Measurements from ENCODE around the gene MITF. TPM values are rescaled to one million over a fixed set of nuclear protein-coding genes. Genes with fewer than 3 reads are reported as not detected.

MITF gene
- total and polyA plus RNA-seq, 4 donors, result 0.91 to 2.9 (median 2.3) TPM

DNA sequence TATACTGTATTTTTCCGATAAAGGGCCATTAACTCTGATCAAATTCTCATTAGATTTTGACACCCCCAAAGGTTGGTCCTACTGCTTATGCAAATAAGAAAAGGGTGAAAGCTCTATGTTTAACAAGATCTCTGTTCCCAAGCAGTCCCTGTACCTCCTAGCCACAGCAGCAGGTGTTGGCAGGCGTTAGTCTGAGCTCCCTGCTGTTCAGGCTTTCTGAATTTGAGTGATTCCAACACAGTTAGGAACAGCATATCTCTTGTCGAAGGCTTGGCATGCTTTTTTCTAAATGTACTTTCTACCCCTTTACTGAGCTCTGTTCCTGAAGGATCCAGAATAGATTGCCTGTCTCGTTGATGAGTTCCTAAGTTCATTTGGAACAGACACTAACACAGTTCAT, 42.3 kb downstream of the MITF start:
- Histone ChIP-seq H3K9me3 (ENCODE audit: control insufficient read depth in 4 of 4, low read length in 3 of 4) (no peaks in the 10 kb centered on the region), H3K36me3 (ENCODE audit: control insufficient read depth in 4 of 4, insufficient read depth in 3 of 4, low read depth in 1 of 4, low read length in 3 of 4) (no peaks in the 10 kb centered on the region), H3K27me3 (ENCODE audit: control insufficient read depth in 4 of 4, insufficient read depth in 4 of 4, low read length in 3 of 4) (no peaks in the 10 kb centered on the region), H3K27ac (ENCODE audit: low read depth in 1 of 2, low read length in 2 of 2) (no peak overlapping the region), H3K9ac (ENCODE audit: low read depth in 1 of 2, low read length in 2 of 2) (no peak overlapping the region), H3K4me1 (ENCODE audit: control insufficient read depth in 4 of 4, insufficient read depth in 4 of 4, low read length in 3 of 4) (no peaks in the 10 kb centered on the region), H3K4me3 (ENCODE audit: low read depth in 1 of 3, low read length in 3 of 3) (no peak overlapping the region)
- no peak for DNase-seq (ENCODE audit: low spot score)
- WGBS, result 75% methylated on average over 4 of the region's 4 CpGs
- TF ChIP-seq GABPA (IDR thresholded peaks at IDR 0.05 in 1 of 2, conservative IDR thresholded peaks at IDR 0.05 in 1 of 2) (no peak), RXRA (IDR thresholded peaks at IDR 0.05) (no peak), FOXA2 (IDR thresholded peaks at IDR 0.05) (no peak), NR2F2 (IDR thresholded peaks at IDR 0.05) (no peak), EGR1 (IDR thresholded peaks at IDR 0.05; ENCODE audit: low read depth in 2 of 2) (no peak), YY1 (IDR thresholded peaks at IDR 0.05) (no peak), HNF4G (IDR thresholded peaks at IDR 0.05) (no peak)
- TF ChIP-seq, protein P1, sequence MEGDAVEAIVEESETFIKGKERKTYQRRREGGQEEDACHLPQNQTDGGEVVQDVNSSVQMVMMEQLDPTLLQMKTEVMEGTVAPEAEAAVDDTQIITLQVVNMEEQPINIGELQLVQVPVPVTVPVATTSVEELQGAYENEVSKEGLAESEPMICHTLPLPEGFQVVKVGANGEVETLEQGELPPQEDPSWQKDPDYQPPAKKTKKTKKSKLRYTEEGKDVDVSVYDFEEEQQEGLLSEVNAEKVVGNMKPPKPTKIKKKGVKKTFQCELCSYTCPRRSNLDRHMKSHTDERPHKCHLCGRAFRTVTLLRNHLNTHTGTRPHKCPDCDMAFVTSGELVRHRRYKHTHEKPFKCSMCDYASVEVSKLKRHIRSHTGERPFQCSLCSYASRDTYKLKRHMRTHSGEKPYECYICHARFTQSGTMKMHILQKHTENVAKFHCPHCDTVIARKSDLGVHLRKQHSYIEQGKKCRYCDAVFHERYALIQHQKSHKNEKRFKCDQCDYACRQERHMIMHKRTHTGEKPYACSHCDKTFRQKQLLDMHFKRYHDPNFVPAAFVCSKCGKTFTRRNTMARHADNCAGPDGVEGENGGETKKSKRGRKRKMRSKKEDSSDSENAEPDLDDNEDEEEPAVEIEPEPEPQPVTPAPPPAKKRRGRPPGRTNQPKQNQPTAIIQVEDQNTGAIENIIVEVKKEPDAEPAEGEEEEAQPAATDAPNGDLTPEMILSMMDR (IDR thresholded peaks at IDR 0.05; ENCODE audit: low read depth, low read length, missing input control), result no peak
- TF ChIP-seq, protein P2, sequence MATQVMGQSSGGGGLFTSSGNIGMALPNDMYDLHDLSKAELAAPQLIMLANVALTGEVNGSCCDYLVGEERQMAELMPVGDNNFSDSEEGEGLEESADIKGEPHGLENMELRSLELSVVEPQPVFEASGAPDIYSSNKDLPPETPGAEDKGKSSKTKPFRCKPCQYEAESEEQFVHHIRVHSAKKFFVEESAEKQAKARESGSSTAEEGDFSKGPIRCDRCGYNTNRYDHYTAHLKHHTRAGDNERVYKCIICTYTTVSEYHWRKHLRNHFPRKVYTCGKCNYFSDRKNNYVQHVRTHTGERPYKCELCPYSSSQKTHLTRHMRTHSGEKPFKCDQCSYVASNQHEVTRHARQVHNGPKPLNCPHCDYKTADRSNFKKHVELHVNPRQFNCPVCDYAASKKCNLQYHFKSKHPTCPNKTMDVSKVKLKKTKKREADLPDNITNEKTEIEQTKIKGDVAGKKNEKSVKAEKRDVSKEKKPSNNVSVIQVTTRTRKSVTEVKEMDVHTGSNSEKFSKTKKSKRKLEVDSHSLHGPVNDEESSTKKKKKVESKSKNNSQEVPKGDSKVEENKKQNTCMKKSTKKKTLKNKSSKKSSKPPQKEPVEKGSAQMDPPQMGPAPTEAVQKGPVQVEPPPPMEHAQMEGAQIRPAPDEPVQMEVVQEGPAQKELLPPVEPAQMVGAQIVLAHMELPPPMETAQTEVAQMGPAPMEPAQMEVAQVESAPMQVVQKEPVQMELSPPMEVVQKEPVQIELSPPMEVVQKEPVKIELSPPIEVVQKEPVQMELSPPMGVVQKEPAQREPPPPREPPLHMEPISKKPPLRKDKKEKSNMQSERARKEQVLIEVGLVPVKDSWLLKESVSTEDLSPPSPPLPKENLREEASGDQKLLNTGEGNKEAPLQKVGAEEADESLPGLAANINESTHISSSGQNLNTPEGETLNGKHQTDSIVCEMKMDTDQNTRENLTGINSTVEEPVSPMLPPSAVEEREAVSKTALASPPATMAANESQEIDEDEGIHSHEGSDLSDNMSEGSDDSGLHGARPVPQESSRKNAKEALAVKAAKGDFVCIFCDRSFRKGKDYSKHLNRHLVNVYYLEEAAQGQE (IDR thresholded peaks at IDR 0.05), result no peak

GRCh38 chr3:69784954-69785514, 45.8 kb downstream of the MITF start:
- H3K27ac ChIP-seq (ENCODE audit: low read depth in 1 of 2, low read length in 2 of 2), result no peak overlapping the region
- no peaks in the 10 kb centered on the region for H3K4me1 ChIP-seq (ENCODE audit: control insufficient read depth in 4 of 4, insufficient read depth in 4 of 4, low read length in 3 of 4)
- H3K27me3 ChIP-seq (ENCODE audit: control insufficient read depth in 4 of 4, insufficient read depth in 4 of 4, low read length in 3 of 4), result no peaks in the 10 kb centered on the region
- H3K9ac ChIP-seq (ENCODE audit: low read depth in 1 of 2, low read length in 2 of 2), result no peak overlapping the region
- H3K9me3 ChIP-seq (ENCODE audit: control insufficient read depth in 4 of 4, low read length in 3 of 4), result no peaks in the 10 kb centered on the region
- DNase-seq (ENCODE audit: low spot score), result no peak
- no peak overlapping the region for H3K4me3 ChIP-seq (ENCODE audit: low read depth in 1 of 3, low read length in 3 of 3)
- no peaks in the 10 kb centered on the region for H3K36me3 ChIP-seq (ENCODE audit: control insufficient read depth in 4 of 4, insufficient read depth in 3 of 4, low read depth in 1 of 4, low read length in 3 of 4)
- WGBS, result 69% methylated on average over 7 of the region's 7 CpGs
- TF ChIP-seq, protein P2 (IDR thresholded peaks at IDR 0.05), result no peak
- TF ChIP-seq, protein P3, sequence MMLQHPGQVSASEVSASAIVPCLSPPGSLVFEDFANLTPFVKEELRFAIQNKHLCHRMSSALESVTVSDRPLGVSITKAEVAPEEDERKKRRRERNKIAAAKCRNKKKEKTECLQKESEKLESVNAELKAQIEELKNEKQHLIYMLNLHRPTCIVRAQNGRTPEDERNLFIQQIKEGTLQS (IDR thresholded peaks at IDR 0.05), result no peak
- TF ChIP-seq FOXA2 (IDR thresholded peaks at IDR 0.05) (no peak), MAX (IDR thresholded peaks at IDR 0.05) (no peak), YY1 (IDR thresholded peaks at IDR 0.05) (no peak), GABPA (IDR thresholded peaks at IDR 0.05 in 1 of 2, conservative IDR thresholded peaks at IDR 0.05 in 1 of 2) (no peak), HNF4G (IDR thresholded peaks at IDR 0.05) (no peak), EGR1 (IDR thresholded peaks at IDR 0.05; ENCODE audit: low read depth in 2 of 2) (no peak), JUND (IDR thresholded peaks at IDR 0.05) (no peak), RAD21 (IDR thresholded peaks at IDR 0.05) (no peak), RXRA (IDR thresholded peaks at IDR 0.05) (no peak), HNF4A (conservative IDR thresholded peaks at IDR 0.05) (no peak), SP1 (IDR thresholded peaks at IDR 0.05) (no peak)
- TF ChIP-seq, protein P1 (IDR thresholded peaks at IDR 0.05; ENCODE audit: low read depth, low read length, missing input control), result no peak
